ENCODE measurements around the gene EPN3.

DNA sequence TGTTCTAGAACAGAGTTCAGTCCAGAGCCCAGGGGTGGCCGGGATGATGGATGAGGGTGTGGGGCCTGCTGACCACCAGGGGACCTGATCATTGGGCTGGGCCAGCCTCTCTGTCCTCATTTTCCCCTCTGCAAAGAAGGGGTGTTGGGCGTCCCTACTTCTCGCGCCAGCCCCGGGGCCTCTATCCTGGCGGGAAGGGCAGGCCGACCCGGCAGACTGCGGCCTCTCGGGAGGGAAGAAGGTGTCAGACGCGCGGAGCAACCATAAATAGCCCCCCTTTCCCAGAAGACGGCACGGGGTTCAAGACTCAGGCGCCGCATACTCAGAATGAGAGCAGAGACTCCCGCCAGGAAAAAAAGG lies 26.0 kb downstream of the EPN3 start:
- TF ChIP-seq EZH2phosphoT487 (IDR thresholded peaks at IDR 0.05; ENCODE audit: borderline replicate concordance, low read length) = no peak
- TF ChIP-seq, protein P1, sequence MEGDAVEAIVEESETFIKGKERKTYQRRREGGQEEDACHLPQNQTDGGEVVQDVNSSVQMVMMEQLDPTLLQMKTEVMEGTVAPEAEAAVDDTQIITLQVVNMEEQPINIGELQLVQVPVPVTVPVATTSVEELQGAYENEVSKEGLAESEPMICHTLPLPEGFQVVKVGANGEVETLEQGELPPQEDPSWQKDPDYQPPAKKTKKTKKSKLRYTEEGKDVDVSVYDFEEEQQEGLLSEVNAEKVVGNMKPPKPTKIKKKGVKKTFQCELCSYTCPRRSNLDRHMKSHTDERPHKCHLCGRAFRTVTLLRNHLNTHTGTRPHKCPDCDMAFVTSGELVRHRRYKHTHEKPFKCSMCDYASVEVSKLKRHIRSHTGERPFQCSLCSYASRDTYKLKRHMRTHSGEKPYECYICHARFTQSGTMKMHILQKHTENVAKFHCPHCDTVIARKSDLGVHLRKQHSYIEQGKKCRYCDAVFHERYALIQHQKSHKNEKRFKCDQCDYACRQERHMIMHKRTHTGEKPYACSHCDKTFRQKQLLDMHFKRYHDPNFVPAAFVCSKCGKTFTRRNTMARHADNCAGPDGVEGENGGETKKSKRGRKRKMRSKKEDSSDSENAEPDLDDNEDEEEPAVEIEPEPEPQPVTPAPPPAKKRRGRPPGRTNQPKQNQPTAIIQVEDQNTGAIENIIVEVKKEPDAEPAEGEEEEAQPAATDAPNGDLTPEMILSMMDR (conservative IDR thresholded peaks at IDR 0.05; ENCODE audit: low read depth, low read length) = no peak

Measured in PC-3 (cell line).